SK-MEL-5 (cell line): ENCODE data around the gene CCR6. TPM values are rescaled to one million over a fixed set of nuclear protein-coding genes. Genes with fewer than 3 reads are reported as not detected.

Experiments
- DNase-seq: peaks from one replicate; pipeline ENCODE4 v3.0.0-alpha.2; 2016; ENCODE audit warnings: low read depth, low spot score
- in situ Hi-C: cut with HindIII; loops from 2 replicates; pipeline ENCODE4 v1.10.0; 2016; ENCODE audit warnings: low sequenced_read_pairs, high pct_unique_total_duplicates, low pct_unique_long_range_greater_than_20kb
- total RNA-seq: library from RNA; depleted of rRNA; stranded (reverse); fragments of >200 nt; shearing (Covaris generic); gene quantifications from 2 replicates; pipeline ENCODE4 v1.2.3, GENCODE V29; 2014

The CCR6 gene
- total RNA-seq, 1 experiment from 2014 or later: not detected

DNA sequence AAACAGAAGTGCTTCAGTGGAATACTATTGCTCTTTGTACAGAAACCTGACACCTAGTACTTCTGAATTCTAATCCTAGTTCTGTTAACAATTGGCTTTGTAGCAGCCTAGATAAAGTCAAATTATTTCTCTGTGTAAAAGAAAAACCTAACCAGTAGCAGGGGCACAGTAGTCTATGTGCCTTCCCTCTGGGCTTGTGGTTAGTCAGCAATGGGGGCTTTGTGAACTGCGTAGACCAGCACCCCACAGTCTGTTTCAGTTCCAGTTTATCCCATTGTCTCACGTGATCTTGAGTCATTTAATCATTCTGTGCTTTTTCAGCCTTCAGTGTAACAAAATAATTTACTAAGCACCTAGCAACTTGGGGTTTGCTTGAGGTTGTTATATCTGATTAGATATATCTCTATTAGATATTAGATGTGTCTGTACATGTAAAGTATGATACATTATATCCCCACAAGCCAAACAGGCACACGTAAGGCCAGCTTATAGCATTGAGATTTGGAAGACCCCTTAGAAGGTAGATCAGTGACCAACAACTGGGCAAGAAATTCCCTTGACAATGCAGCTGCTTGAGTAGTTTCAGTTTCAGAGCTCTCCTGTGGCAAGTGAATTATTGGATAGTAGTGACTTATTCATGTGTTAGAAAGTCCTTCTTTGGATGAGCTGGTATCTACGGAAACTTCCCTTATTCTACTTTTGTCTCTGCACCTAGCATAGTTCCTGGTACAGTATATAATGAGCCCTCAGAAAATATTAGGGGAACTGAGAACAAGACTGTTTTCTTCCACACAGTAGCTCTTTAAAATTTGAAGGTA, 27.9 kb upstream of the CCR6 start:
- in situ Hi-C loops: no loop called here

DNA sequence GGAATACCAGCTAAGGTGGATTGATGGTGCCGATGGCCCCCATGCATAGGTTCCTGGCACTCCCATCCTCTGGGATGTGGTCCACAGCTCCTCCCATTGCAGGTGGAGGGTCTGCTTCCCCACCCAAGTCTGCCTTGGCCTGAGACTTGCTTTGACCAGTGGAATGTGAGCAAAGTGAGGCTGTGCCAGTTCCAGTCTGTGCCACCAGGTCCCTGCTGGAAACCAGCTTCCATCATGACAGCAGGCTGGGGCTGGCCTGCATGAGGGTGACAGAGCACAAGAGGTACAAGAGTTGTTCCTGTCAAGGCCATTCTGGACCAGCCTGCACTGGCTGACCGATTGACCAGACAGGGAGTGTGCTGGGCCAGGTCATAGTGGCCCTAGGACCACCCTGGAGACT, 27.0 kb upstream of the CCR6 start:
- in situ Hi-C loops: no loop called here
- DNase-seq: no peak

More for the DNA sequence above, 27.9 kb upstream of the CCR6 start:
- peak; percentile 78 for DNase-seq

DNA sequence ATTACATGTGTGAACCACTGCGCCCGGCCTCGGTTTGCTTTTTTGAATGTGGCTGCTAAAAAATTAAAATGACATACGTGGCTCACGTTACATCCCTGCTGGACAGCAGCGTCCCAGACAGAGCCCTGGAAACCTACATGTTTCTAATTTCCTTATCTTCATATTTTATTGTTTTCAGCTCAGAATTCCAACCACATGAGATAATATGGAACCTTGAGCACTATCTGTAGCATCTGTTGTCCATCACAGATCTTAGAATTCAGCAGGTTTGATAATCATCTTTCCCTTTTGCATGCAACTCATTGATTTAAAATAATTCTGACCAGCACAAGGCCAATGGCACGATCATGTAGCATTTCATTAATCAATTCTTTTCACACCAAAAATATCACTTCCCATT, 25.9 kb upstream of the CCR6 start:
- in situ Hi-C loops: no loop called here
- no peak for DNase-seq

DNA sequence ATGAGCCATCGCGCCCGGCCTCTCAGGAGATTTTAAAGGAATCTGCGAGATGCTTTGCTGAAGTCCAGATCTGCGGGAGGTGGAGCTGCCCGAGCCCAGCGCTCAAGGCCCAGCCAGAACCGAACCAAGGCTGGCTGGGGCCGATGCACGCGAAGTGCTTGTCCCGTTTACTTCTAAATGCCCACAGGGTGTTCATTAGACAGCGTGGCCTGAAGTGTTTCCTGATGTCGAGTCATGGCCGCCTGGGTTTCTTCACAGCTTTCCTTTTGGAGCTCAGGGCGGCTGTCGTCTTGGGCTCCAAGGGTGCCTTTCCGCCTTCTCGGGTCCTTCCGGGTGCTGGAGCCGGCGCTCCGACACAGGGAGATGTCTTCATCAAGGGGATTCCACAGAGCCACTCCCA, 25.1 kb upstream of the CCR6 start:
- in situ Hi-C loops: no loop called here
- no peak for DNase-seq

DNA sequence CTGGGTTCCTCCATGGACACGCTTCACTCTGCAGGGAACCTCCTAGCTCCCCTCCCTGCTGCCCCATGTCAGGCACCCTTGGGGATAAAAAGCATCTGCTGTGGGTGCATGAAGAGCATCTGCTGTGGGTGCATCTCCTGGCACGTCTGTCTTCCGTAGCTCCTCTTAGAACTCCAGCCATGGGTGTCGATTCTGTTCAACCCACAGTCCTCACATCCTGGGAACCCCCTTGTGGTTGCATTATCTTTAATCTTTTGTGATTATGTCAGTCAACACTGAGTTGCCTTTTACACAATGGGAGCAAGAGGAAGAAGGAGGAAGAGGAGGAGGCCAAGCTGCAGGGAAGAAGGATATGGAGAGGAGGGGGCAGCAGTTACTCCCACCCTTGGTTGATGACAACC, 24.1 kb upstream of the CCR6 start:
- in situ Hi-C loops: no loop called here
- DNase-seq: no peak

DNA sequence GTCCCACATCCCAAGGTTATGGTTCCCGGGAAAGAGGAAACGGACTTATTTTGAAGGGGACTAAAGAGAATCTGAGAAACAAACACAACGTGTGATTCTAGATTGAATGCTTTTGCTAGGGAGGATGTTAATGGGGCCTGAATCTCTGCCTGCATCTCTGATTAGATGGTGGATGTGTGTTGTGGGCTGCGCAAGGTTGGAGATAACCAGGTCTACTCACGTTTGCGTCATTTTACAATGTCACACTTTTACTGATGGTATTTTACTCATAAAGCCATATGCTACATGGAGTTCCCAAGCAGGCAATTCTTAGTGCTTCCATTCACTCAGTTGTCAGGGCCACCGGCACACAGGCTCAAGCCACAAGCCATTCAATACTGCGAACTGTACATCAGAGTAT, 23.2 kb upstream of the CCR6 start:
- DNase-seq: no peak
- in situ Hi-C loops: no loop called here

DNA sequence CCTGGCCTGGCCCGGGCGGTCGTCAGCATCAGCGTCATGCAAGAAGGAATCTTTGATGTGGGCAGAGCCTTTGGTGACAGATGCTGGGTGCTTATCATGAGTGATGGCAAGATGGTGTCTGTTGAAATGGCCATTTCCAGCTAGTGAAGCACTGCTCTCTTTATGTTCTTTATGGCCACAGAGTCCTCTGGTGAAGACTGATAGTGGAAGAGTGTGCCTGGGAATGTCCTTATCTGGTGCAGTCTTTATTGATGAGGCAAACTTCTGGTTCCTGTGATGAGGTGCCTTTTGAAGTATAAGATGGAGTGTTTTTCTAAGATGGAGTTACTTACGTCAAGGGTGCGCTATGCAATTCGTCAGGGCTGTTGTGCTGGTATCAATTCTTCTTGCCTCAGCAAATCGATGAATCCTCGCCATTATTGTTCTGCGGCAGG, 22.6 kb upstream of the CCR6 start:
- in situ Hi-C loops: no loop called here
- DNase-seq: no peak

DNA sequence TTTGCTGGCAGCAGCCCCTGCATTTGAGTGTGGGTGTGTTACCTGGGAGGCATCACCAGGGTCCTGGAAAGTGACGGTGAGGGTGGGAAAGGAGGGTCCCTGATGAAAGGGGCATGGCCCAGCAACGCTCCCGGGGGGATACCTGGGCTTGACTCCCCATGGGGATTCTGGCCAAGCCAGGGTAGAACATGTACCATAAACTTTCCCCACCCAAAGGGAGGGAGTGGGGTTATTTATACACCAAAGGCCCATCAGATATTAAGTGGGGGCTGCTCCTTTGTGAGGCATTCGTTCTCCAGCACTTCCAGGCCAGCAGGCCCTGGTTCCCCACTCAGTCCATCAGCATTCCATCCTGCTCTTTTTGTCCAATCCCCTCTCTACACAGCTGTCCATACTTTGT, 20.6 kb upstream of the CCR6 start:
- no peak for DNase-seq
- in situ Hi-C loops: no loop called here

DNA sequence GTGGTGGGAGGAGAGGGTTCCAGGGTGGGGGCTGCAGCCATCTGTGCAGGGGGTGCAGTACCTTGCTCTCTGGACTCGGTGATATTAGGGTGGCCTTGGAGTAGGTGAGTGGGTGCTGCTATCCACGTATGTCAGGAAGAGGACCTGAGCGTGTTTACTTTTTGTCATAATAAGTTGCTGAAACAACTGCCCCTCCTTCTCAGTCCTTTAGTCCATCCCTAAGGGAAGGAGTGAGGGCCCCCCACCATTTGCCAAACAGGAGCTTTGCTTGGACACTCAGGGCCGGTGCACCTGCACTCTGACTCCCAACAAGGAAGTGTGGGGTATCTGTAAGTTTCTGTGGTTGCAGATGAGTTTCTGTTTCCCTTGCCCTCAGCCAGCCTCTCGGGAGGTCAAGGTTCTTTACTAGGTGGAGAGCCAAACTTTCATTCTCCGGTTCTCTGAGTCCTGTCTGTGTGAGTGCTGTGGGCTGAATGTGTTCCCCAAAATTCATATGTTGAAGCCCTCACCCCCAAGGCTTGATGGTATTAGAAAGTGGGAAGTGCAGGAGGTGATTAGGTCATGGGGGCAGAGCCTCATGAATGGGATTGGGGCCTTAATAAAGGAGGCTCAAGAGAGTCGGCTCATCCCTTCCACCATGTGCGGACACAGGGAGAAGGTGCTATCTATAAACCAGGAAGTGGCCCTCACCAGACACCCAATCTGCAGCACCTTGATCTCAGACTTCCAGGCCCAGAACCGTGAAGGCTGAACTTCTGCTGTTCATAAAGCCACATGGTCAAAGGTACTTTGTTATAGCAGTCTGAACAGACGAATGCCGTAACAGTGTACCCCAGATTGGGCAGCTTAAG, 19.6 kb upstream of the CCR6 start:
- no peak for DNase-seq
- in situ Hi-C loops: no loop called here

DNA sequence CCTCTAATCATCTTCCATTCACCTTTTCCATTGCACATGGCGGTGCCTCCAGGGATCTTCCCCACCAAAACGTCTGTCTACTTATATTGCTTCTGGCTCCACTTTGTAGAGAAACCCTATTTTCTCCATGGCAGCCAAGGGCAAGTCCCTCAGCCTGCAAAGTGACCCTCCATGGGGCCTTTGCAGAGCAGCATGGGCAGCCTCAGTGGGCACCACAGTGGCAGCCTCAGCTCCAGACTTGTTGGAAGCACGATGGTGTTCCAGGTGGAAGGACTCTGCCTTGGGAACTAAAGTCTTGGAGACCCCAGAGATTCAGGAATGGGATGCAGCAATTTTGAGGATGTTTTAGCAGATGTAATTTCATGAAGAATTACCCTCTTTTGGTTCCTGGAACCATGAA, 18.5 kb upstream of the CCR6 start:
- no peak for DNase-seq
- in situ Hi-C loops: no loop called here

DNA sequence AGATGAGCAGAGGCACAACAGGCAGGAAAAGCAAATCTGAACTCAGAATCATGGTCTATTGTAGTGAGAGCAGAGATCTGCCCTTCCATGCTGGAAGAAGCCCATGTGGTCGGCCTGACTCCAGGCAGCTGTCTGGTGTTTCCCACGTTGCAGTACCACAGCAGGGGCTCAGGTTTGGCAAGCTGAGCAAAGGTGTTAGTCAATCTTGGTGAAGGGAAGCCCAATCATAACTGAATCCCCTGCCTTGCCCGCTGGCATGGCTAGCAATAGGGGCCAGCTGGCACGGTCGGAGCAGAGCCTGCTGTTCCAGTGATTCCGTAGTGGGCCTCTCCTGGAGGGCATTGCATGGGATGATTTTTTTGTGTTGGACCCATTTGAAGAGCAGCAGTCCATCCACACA, 17.8 kb upstream of the CCR6 start:
- in situ Hi-C loops: no loop called here
- no peak for DNase-seq

DNA sequence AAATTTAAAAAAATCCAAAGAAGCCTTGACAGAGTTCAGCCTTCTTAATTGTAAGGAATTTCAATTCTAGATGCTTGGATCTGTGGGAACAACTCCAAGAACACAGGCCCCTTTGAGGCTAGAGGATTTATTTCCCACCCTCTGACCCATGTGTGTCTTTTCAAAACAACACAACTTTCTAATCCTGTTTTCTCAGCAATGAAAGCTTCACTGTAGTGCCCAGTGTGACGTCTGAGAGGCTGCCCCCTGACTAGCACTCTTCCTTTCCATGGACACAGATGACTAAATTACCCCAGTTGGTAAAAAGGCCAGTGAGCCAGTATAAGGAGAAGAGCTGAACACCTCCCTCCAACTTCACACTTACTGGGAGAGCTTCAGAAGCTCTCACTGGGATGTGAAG, 16.5 kb upstream of the CCR6 start:
- in situ Hi-C loops: no loop called here
- DNase-seq: peak; percentile 55

DNA sequence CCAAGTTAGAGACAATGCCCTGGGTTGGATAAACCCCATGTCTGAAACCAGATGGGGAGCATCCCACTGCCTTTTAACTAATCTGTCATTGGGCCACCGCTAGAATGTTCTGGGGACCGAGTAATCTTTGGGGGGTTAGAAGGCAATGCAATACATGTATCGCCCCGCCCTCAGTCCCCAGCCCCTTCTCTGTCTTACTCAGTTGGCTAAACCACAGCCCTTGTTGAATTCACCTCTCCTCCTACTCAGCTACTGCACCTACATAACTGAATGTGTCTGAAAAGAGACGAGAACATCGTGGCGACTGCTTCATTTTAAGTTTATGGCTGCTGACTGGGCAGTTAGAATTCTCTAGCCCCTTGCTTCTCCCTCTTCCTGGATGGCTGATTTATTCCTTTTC, 15.1 kb upstream of the CCR6 start:
- in situ Hi-C loops: no loop called here
- no peak for DNase-seq

DNA sequence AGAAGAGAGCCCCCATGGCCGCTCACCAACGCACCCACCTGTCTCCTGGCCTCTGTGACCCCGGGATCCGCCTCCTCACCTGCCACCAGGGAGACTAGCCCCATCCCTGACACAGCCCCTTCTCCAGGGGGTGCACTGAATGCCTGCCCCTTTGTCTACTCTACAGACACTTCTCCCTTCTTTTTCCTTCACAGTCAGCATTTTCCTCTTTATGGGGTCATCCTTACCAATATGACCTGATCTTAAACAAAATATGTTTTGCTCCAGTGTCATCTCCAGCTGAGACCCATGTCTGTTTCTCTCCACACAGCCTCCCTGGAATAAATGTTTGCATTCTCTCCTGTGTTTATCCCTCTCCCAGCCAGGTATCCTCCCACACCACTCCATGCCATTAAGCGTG, 14.6 kb upstream of the CCR6 start:
- in situ Hi-C loops: no loop called here
- no peak for DNase-seq

DNA sequence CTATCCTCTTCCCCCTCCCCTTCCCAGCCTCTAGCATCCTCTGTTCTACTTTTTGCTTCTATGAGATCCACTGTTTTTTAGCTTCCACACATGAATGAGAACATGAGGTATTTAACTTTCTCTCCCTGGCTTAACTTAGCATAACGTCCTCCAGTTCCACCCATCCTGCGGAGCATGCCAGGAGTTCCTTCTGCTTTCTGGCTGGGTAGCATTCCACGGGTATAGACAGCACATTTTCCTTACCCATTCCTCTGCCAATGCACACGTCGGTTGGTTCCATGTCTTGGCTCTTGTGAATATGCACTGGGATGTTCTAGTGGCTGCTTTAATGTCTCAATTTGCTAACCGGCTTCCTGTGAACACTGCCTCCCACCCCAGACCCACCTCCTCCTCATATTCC, 13.2 kb upstream of the CCR6 start:
- in situ Hi-C loops: no loop called here
- DNase-seq: no peak

DNA sequence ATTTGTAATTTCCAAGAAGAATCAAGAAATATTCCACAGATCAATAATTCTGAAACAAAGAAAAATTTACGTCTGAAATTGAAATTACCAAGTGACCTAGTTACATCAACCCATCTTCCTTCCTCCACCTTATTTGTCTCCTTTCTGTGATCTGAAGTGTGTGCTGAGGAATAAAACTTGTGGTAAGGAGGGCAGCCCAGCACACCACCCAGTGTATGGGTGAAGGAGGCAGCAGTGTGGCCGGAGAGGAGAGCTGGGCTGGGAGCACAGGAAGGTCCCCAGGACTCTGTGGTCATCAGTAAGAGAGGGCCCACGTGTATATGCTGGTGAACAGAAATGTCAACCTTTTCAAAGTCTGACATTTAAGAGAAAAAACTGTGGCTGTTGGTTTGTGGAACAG, 11.3 kb upstream of the CCR6 start:
- in situ Hi-C loops: no loop called here
- no peak for DNase-seq

DNA sequence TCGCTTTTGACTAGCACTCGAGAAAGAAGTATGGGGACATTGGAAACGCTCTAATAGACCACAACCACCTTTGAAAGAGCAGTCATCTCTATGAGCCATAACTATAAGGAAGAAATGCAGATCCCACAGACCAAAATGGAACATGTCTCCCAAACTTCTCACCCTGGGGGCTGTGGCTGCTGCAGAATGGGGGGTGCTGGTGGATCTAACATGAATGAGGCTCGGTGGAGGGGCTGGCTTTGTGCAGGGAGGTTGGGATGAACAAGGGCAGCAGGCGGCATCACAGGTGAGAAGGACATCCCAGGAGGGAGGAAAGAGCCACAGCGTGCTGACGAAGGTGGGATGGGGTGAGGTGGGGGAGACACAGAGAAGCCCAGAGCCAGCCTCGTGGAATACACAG, 10.5 kb upstream of the CCR6 start:
- in situ Hi-C loops: no loop called here
- no peak for DNase-seq

DNA sequence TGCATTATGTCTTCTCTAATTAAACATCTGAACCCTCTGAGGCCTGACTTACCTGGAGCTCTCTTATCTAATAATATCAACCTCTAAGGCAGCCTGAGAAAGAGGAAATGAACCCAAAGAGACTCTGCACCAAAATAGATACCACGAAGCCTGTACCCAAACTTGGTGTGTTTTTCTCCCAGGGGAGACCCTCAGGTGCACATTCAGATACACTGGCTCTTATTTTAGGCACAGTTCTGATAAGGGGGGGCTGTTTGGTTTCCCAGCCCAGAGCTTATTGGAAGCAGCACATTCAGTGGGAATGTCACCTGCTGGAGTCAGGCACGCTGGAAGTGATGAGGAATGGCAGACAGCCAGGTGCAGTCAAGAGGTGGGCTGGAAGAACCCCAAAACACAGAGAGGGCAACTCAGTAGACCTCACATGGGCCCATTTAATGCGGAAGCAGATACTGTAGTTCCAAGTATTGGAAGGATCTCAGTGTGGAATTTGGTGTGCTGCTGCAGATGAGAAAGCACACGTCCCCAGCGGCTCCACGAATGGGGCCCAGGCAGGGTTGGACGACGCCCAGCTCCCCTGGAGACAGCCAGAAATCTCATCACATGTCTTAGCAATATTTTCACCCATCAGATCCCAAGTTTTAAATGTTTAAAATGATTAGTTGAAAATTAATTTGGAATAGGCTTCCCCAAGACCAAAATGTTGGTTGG, 9.7 kb upstream of the CCR6 start:
- DNase-seq: no peak
- in situ Hi-C loops: no loop called here
